MCF 10A (cell line): ENCODE results near the gene SYDE1. TPM values are rescaled to one million over a fixed set of nuclear protein-coding genes. Genes with fewer than 3 reads are reported as not detected.
A peak's percentile ranks its signal among the peaks of the same experiment; 100 is the strongest.

Experiments
- BruUV-seq: library from RNA; stranded (reverse); fragments of 400-500 nt; replicated peaks from 2 replicates; lab custom pipeline; 2021; lab: Mats Ljungman, UMichigan
- CTCF ChIA-PET: fragments of 300-600 bp; sonication (Branson Sonifier 250); formaldehyde crosslinking; extraction: SDS; loops from one replicate; lab custom pipeline; 2021; ENCODE audit warnings: antibody characterized with exemption, inconsistent platforms; lab: Yijun Ruan, JAX
- POLR2A ChIA-PET: fragments of 300-600, 350-650 bp; sonication (Branson Sonifier 250); formaldehyde crosslinking; extraction: SDS; loops from one replicate; lab custom pipeline; 2020; ENCODE audit warnings: antibody characterized with exemption, inconsistent platforms; lab: Yijun Ruan, JAX
- DNase-seq: peaks from one replicate; pipeline ENCODE4 v3.0.0-alpha.2; 2018; ENCODE audit not compliant: unreplicated experiment
- H3K27ac Mint-ChIP-seq: one replicate; pipeline ENCODE4 v1.8.0; 2022; ENCODE audit warnings: mild to moderate bottlenecking, low read depth, mixed read lengths; ENCODE audit not compliant: unreplicated experiment
- H3K27me3 Mint-ChIP-seq: one replicate; pipeline ENCODE4 v1.8.0; 2022; ENCODE audit warnings: mixed read lengths; ENCODE audit not compliant: insufficient read depth, unreplicated experiment
- H3K36me3 Mint-ChIP-seq: one replicate; pipeline ENCODE4 v1.8.0; 2022; ENCODE audit warnings: mild to moderate bottlenecking, moderate library complexity, mixed read lengths; ENCODE audit not compliant: insufficient read depth, unreplicated experiment
- H3K4me1 Mint-ChIP-seq: one replicate; pipeline ENCODE4 v1.8.0; 2022; ENCODE audit warnings: mixed read lengths; ENCODE audit not compliant: insufficient read depth, unreplicated experiment
- H3K4me3 Mint-ChIP-seq: one replicate; pipeline ENCODE4 v1.8.0; 2022; ENCODE audit warnings: mild to moderate bottlenecking, moderate library complexity, mixed read lengths; ENCODE audit not compliant: unreplicated experiment
- H3K9me3 Mint-ChIP-seq: one replicate; pipeline ENCODE4 v1.8.0; 2022; ENCODE audit warnings: mixed read lengths; ENCODE audit not compliant: unreplicated experiment
- intact Hi-C: fragments of 100-400 bp; cut with micrococcal nuclease; formaldehyde crosslinking; loops from 2 replicates; pipeline ENCODE4 v1.14.1; 2022
- total RNA-seq: library from RNA; stranded (reverse); gene quantifications from 2 replicates; pipeline ENCODE4 v1.2.3, GENCODE V29; 2022
- TF ChIP-seq, protein P1 (sequence below): fragments of 200-600 bp; IDR thresholded peaks from one replicate; pipeline ENCODE4 v1.8.0; 2022; ENCODE audit warnings: antibody characterized with exemption, mild to moderate bottlenecking; ENCODE audit not compliant: unreplicated experiment

Gene SYDE1
- total RNA-seq, 1 experiment from 2014 or later = 24.2 TPM

DNA sequence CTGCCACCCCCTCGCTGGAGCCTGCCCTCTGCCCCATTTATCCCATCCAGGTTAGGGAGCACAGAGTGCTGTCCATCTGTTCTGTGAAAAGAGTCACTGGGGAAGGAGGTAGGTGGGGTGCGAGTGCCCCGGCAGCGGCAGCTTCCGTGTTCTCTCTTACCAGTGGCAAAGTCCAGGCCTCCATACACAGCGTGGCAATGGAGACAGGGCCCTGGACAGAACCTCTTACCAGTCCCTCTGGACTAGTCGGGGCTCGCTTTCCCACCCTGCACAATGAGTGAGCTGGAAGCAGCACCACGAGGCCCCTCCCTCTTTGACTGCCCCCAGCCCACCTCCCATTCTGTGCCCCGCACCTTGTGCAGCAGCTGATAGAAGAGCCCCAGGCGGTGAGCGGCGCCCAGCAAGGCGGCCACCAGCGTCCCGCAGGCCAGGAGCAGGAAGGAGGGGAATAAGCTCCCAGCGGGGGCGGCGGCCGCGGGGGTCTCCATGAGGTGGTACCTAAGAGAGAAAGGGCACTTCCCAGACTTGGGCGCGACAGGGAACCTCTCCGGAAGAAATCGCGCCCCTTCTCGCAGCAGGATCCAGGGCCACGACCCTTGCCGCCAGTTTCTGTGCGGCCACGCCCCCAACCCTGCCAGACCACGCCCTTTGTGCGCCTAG lies 17.5 kb downstream of the SYDE1 start:
- ChIA-PET POLR2A (interaction anchor here (0.6 to 2.0 kb wide), 6 partner anchors 9 to 553 kb away, joined by 3 to 8 read pairs (median 3); partner anchors contain the start of gene AKAP8), CTCF (interaction anchor here (0.6 to 1.3 kb wide), 4 partner anchors 17 to 630 kb away, joined by 3 to 4 read pairs (median 3); no protein-coding TSS in a partner anchor)
- Mint-ChIP-seq H3K4me1 (peaks cover 8% of the 10 kb centered on the region), H3K9me3 (no peaks in the 10 kb centered on the region), H3K4me3 (peak overlapping the region; percentile 93), H3K36me3 (peaks cover 43% of the 10 kb centered on the region), H3K27me3 (no peaks in the 10 kb centered on the region), H3K27ac (peak overlapping the region; percentile 89)
- peak; percentile 16 for DNase-seq
- BruUV-seq = no TSS peak
- TF ChIP-seq, protein P1, sequence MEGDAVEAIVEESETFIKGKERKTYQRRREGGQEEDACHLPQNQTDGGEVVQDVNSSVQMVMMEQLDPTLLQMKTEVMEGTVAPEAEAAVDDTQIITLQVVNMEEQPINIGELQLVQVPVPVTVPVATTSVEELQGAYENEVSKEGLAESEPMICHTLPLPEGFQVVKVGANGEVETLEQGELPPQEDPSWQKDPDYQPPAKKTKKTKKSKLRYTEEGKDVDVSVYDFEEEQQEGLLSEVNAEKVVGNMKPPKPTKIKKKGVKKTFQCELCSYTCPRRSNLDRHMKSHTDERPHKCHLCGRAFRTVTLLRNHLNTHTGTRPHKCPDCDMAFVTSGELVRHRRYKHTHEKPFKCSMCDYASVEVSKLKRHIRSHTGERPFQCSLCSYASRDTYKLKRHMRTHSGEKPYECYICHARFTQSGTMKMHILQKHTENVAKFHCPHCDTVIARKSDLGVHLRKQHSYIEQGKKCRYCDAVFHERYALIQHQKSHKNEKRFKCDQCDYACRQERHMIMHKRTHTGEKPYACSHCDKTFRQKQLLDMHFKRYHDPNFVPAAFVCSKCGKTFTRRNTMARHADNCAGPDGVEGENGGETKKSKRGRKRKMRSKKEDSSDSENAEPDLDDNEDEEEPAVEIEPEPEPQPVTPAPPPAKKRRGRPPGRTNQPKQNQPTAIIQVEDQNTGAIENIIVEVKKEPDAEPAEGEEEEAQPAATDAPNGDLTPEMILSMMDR = no peak
- intact Hi-C loops = no loop called here

DNA sequence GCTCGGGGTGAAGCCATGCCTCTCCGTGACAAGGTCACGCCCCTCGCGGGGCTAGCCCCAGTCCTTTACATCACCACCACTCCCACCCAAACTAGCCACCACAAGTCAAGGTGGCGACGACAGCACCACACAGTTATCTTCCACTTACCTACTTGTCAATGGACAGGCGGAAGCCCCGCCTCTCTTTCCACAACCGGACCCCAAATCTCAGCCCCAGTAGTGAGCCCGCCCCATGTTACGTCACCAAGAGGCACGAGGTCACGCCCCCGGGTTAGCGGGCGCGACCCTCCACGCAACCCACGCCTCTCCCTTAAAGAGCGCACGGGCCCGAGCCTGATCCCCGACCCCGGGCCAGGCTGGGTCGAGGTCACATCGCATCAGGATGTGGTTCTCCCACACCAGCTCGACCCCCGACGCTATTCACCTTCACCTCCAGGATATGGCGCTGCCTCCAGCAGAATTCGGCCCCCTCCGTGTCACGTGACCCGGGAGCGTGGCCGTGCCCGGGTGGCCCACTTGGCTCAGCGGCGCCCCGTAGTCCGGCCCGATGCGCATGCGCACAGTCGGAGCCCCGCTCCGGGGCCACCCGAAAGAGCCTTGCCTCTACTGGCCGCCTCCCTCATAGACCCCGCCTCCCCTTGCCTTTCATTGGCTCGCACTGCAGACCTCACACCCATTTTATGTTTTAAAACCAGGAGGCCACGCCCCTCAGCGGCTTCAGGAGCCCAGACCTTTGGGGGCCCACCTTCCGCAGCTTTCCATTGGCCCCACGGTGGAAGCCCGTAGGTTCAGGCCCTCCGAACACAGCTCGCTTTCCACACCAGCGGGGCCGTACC lies 18.2 kb downstream of the SYDE1 start:
- TSS peak; percentile 55 for BruUV-seq
- ChIA-PET POLR2A (interaction anchor here (0.5 to 2.0 kb wide), 7 partner anchors 13 to 1200 kb away, joined by 3 to 8 read pairs (median 3); partner anchors contain the start of gene AKAP8), CTCF (interaction anchor here (0.5 to 1.3 kb wide), 4 partner anchors 24 to 232 kb away, joined by 3 to 4 read pairs (median 4); no protein-coding TSS in a partner anchor)
- Mint-ChIP-seq H3K36me3 (peaks cover 35% of the 10 kb centered on the region), H3K27me3 (no peaks in the 10 kb centered on the region), H3K4me1 (peaks cover 8% of the 10 kb centered on the region), H3K27ac (peak overlapping the region; percentile 89), H3K4me3 (peak overlapping the region; percentile 93), H3K9me3 (no peaks in the 10 kb centered on the region)
- intact Hi-C loops = no loop called here
- peak; percentile 99 for DNase-seq
- TF ChIP-seq, protein P1 = peak; percentile 6

DNA sequence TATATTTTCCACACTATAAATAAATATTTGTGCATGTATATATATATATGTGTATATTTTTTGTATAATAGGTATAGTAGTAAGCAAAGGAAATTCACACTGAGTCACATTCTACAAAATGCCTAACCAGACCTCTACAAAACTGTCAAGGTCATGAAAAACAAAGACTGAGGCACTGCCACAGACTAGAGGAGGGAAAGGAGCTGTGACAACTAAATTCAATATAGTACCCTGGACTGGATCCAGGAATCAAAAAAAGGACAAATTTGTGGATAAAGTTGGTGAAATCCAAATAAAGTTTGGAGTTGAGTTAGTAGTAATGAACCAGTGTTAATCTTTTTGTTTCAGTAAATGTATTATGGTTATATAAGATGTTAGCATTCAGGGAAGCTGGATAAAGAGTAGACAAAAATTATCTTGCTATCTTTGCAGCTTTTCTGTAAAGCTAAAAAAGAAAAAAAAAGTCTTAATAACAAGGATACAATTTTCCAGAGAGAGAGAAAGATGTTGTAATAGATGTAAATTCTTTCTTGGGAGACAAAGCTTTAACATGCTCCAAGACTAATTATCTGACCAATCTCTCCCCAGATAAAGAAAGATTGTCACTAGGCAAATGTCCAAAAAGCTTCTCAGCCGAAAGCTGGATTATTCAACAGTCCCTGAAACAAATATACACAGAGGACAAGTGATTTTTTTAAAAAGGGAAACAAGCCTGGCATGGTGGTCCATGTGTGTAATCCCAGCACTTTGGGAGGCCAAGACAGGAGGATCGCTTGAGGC lies 19.1 kb downstream of the SYDE1 start:
- H3K4me1 Mint-ChIP-seq = peaks cover 8% of the 10 kb centered on the region
- intact Hi-C loops = no loop called here
- H3K27ac Mint-ChIP-seq = peak overlapping the region; percentile 89
- H3K36me3 Mint-ChIP-seq = peaks cover 28% of the 10 kb centered on the region
- TF ChIP-seq, protein P1 = no peak
- DNase-seq = no peak
- ChIA-PET POLR2A (interaction anchor here (0.8 to 2.0 kb wide), 4 partner anchors 14 to 253 kb away, joined by 3 to 8 read pairs (median 3); partner anchors contain the start of gene AKAP8), CTCF (interaction anchor here (0.5 to 1.2 kb wide), 7 partner anchors 25 to 505 kb away, joined by 3 to 4 read pairs (median 3); no protein-coding TSS in a partner anchor)
- H3K9me3 Mint-ChIP-seq = no peaks in the 10 kb centered on the region
- H3K27me3 Mint-ChIP-seq = no peaks in the 10 kb centered on the region
- H3K4me3 Mint-ChIP-seq = peak overlapping the region; percentile 93
- BruUV-seq = no TSS peak
